AG09309 (cell line): Measurements from ENCODE around the gene KCNV2.
"Not testable (repeated sequence)": the region's sequence is repeated elsewhere in the genome, so short reads cannot be mapped to it uniquely, and the experiment has no call there.

ENCODE experiments used
- DNase-seq: peaks from one replicate; pipeline ENCODE4 v3.0.0-alpha.2; 2010; ENCODE audit warnings: low read depth
- H3K4me3 ChIP-seq: 2 replicates; pipeline ENCODE4 v1.5.1; 2011; ENCODE audit warnings: mild to moderate bottlenecking, low read depth, low read length, moderate library complexity; ENCODE audit not compliant: control insufficient read depth
- TF ChIP-seq, protein P1 (sequence below): IDR thresholded peaks from 2 replicates; pipeline ENCODE4 v1.5.1; 2011; ENCODE audit warnings: mild to moderate bottlenecking, low read depth, low read length, inconsistent platforms; ENCODE audit not compliant: insufficient read depth, control insufficient read depth; ENCODE audit errors: missing control alignments

Gene KCNV2

DNA sequence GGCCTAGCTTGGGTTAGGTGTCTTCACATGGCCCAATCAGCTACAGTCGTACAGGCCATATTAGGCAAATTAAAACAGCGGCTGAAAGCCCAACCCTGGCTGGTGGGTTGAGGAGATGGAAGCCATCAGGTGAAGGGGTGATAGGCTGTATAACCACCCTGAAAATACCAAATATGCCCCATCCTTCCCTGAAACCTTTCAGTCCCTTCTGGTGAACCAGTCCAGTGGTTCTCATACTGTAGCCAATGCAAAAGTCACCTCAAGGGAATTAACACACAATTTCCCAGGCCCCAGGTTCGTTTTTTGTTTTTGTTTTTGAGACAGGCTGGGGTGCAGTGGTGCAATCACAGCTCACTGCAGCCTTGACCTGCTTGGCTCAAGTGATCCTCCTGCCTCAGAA, 19.8 kb upstream of the KCNV2 start:
- TF ChIP-seq, protein P1, sequence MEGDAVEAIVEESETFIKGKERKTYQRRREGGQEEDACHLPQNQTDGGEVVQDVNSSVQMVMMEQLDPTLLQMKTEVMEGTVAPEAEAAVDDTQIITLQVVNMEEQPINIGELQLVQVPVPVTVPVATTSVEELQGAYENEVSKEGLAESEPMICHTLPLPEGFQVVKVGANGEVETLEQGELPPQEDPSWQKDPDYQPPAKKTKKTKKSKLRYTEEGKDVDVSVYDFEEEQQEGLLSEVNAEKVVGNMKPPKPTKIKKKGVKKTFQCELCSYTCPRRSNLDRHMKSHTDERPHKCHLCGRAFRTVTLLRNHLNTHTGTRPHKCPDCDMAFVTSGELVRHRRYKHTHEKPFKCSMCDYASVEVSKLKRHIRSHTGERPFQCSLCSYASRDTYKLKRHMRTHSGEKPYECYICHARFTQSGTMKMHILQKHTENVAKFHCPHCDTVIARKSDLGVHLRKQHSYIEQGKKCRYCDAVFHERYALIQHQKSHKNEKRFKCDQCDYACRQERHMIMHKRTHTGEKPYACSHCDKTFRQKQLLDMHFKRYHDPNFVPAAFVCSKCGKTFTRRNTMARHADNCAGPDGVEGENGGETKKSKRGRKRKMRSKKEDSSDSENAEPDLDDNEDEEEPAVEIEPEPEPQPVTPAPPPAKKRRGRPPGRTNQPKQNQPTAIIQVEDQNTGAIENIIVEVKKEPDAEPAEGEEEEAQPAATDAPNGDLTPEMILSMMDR = no peak
- DNase-seq = no peak
- no peak overlapping the region for H3K4me3 ChIP-seq

DNA sequence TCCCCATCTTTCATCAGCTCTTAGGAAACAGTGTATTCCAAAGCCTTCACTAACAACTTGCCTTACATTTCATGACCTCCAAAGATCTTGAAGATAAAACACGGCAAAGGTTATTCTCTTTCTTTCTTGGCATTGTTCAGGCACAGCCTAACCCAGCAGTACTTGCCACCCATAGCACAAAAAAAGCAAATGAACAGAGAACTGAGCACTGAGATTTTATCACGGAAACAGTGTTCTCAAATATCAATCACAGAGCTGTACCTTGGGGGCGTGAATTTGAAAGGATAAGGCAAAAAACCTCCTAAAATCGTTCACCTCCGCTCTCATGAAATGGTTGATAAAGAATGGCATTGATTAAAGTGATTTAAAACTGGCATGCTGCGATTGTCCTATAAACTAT, 16.9 kb upstream of the KCNV2 start:
- no peak for DNase-seq
- H3K4me3 ChIP-seq = no peak overlapping the region
- TF ChIP-seq, protein P1 = no peak

DNA sequence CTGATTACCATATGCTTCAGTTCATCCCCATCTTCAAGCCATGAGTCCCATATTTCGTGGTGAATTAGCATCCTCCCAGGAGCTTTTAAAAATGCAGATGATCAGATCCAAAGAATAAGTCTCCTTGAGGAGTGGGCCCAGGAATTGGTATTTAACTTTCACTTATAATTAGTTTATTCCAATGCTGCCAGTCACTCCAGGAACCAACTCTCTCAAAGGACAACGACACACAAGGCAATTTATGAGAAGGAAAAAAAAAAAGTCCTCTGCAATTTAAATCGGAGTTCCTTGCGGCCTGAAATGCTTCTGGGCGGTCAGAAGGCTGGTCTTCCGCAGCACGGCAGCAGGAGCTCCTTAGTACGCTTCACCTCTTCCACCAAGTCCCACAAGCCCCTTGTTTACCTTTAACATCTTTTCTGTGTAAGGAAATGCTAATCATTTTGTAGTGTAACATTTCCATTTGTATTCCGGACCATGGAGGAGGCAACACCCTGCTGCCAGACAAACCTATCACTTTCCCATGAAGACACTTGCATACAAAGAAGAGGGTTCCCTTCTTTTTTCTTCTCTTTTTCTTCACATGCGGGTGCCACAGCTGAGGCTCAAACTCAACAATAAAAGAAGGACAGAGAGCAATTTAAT, 16.3 kb upstream of the KCNV2 start:
- TF ChIP-seq, protein P1 = no peak
- H3K4me3 ChIP-seq = no peak overlapping the region
- no peak for DNase-seq

DNA sequence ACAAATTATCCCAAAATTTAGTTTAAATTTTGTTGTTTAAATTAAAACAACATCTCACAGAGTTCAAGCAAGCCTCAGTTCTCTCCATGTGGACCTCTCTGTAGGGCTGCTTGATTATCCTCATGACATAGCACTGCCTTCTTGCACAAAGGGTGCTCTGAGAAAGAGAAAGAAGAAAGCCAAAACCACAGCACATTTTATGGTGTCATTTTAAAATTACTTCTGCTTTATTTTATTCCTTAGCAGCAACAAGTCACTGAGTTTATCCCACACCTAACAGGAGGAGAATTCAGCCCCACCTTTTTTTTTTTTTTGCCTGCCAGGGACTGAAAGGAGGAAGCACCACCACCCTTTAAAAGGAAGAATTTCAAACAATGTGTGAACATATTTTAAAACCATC, 12.8 kb upstream of the KCNV2 start:
- no peak for DNase-seq
- H3K4me3 ChIP-seq = no peak overlapping the region
- TF ChIP-seq, protein P1 = no peak

DNA sequence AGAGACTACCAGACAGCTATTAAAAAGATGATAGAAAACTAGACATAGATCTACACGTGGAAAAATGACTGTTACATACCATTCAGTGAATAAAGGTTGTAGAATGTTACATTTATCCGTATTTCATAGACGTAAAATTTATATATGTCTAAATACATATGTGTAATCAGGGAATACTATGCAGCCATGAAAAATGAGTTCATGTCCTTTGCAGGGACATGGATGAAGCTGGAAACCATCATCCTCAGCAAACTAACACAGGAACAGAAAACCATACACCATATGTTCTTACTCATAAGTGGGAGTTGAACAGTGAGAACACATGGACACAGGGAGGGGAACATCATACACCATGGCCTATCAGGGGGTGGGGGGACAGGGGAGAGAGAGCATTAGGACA, 10.1 kb upstream of the KCNV2 start:
- DNase-seq, H3K4me3 ChIP-seq: not testable (repeated sequence)

DNA sequence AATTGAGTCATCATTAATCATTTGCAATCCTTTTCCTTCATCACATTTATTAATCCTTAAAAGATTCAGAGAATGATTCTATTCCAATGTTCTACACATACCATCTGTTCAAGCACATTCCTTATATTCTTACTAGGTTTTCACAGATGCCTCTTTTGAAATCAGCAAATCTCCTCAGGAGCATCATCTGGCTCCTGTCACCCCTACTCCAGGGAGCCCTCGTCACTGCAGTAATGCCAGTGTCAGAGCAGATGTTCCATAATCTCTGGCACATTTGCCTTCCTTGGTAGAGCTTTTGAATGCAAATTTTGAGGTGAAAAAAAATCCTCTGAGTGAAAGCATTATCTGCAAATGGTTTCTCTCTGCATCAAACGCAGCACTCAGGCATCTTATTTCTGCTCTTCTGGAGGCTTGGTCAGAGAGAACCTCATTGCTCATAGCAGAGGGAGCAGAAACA, 7.6 kb upstream of the KCNV2 start:
- no peak overlapping the region for H3K4me3 ChIP-seq
- TF ChIP-seq, protein P1 = no peak
- DNase-seq = no peak

DNA sequence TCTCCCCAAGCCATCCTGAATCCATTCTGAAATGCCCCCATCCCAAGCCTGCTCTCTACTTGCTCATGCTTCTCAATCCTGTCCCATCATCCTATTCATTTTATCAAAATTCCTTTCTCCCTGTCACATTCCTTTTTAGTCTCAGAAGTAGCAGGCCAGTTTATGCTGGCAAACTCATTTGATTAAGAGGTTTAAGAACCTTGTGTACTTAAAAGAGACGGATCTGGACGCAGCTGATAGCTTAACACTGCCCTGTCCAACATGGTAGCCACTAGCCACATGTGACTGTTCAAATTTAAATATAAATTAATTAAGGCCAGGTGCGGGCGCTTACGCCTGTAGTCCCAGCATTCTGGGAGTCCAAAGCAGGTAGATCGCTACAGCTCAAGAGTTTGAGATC, 5.6 kb upstream of the KCNV2 start:
- H3K4me3 ChIP-seq = no peak overlapping the region
- DNase-seq = no peak
- TF ChIP-seq, protein P1 = no peak
